Lung (tissue), 12 donors: ENCODE data around the gene TAS1R1. TPM values are rescaled to one million over a fixed set of nuclear protein-coding genes. Genes with fewer than 3 reads are reported as not detected.
A peak's percentile ranks its signal among the peaks of the same experiment; 100 is the strongest.
"Not testable (repeated sequence)": the region's sequence is repeated elsewhere in the genome, so short reads cannot be mapped to it uniquely, and the experiment has no call there.

ENCODE experiments used
- ATAC-seq: fragments of 200-7000 bp; cut with Tn5 transposase; one replicate; pipeline ENCODE4 v1.9.1; 2020; ENCODE audit warnings: moderate number of reproducible peaks; ENCODE audit not compliant: insufficient read depth, low FRiP score
- DNase-seq, 3 donors: peaks; one replicate each; pipeline ENCODE4 v3.0.0-alpha.2; 2013 to 2017
- H3K27ac ChIP-seq, 2 donors: one replicate each; pipeline ENCODE4 v1.5.1; 2013; ENCODE audit warnings: mild to moderate bottlenecking in 2 of 2, moderate library complexity in 2 of 2, control low read depth in 1 of 2, inconsistent platforms in 1 of 2, low read depth in 1 of 2, low read length in 1 of 2
- H3K27me3 ChIP-seq, 3 donors: one replicate each; pipeline ENCODE4 v1.5.1; 2013; ENCODE audit warnings: low read length in 2 of 3; ENCODE audit not compliant: control insufficient read depth in 3 of 3, insufficient read depth in 3 of 3
- H3K36me3 ChIP-seq, 4 donors: one replicate each; pipeline ENCODE4 v1.5.1; 2013; ENCODE audit warnings: low read length in 4 of 4, mild to moderate bottlenecking in 1 of 4, moderate library complexity in 1 of 4; ENCODE audit not compliant: control insufficient read depth in 4 of 4, insufficient read depth in 4 of 4
- H3K4me1 ChIP-seq, 5 donors: one replicate each; pipeline ENCODE4 v1.5.1; 2013; ENCODE audit warnings: low read length in 5 of 5, mild to moderate bottlenecking in 2 of 5, moderate library complexity in 1 of 5; ENCODE audit not compliant: control insufficient read depth in 5 of 5, insufficient read depth in 5 of 5
- H3K4me3 ChIP-seq: one replicate; pipeline ENCODE4 v1.5.1; 2013; ENCODE audit warnings: mild to moderate bottlenecking, control low read depth, moderate library complexity
- H3K9ac ChIP-seq, 2 donors: one replicate each; pipeline ENCODE4 v1.5.1; 2013; ENCODE audit warnings: low read length in 2 of 2, control low read depth in 1 of 2; ENCODE audit not compliant: insufficient read depth in 1 of 2
- H3K9me3 ChIP-seq, 4 donors: one replicate each; pipeline ENCODE4 v1.5.1; 2013; ENCODE audit warnings: low read length in 3 of 4, mild to moderate bottlenecking in 1 of 4, moderate library complexity in 1 of 4; ENCODE audit not compliant: control insufficient read depth in 4 of 4, insufficient read depth in 3 of 4
- CTCF ChIP-seq: IDR thresholded peaks from 2 replicates; pipeline ENCODE4 v1.5.1; 2012; ENCODE audit warnings: mild to moderate bottlenecking; ENCODE audit errors: control extremely low read depth, extremely low read depth
- WGBS, 2 donors: extraction: QIAGEN DNeasy Blood & Tissue Kit; methylation state at CpG; one replicate each; pipeline ENCODE4 v1.1.7; 2013; 5-methylcytosine and 5-hydroxymethylcytosine counted together
- polyA plus RNA-seq, 2 donors: library from polyadenylated mRNA; stranded (reverse); fragments of 200-250 nt; gene quantifications; one replicate each; pipeline ENCODE4 v1.2.1, GENCODE V29; 2013
- total RNA-seq, 2 donors: library from RNA; depleted of rRNA in 1 of 2; stranded (reverse); fragments of >200 nt in 1 of 2; gene quantifications; one replicate each; pipeline ENCODE4 v1.2.1, GENCODE V29; 2014 to 2021
- donor health status: control.
- donor health status: control.
- donor health status: Bipolar disorder and iron deficiency.
- donor health status: healthy.
- donor health status: DM: yes; HTN: yes; CAD: no.

The TAS1R1 gene
- total and polyA plus RNA-seq, 4 donors = 0.02 to 0.51 (median 0.15) TPM

GRCh38 chr1:6554031-6554906 lies 838 bp upstream of the TAS1R1 start, which contains the start of gene NOL9:
NOL9 (minus strand) TSS chr1:6554513; CDS start chr1:6554502, 11 bp downstream.
- peaks cover 5 to 7% (median 6%) of the 10 kb centered on the region in 4 donors for H3K36me3 ChIP-seq
- H3K4me1 ChIP-seq = peaks cover 4 to 13% (median 5%) of the 10 kb centered on the region in 5 donors
- 2 to 3% methylated on average over 77 to 87 of the region's 87 CpGs for WGBS, 2 donors
- H3K9ac ChIP-seq = peak within 1 kb of the TSS; percentile 65 to 90
- H3K27ac ChIP-seq = peak within 1 kb of the TSS; percentile 81 to 87
- no peaks in the 10 kb centered on the region for H3K9me3 ChIP-seq
- H3K4me3 ChIP-seq = peak within 1 kb of the TSS; percentile 98
- TF ChIP-seq CTCF = peak; percentile 95
- H3K27me3 ChIP-seq = no peaks in the 10 kb centered on the region
- ATAC-seq (peak; percentile 97), DNase-seq (peak; percentile 95 to 97 (median 96))

GRCh38 chr1:6557597-6557996 lies 2.5 kb downstream of the TAS1R1 start:
- Histone ChIP-seq H3K9me3 (no peaks in the 10 kb centered on the region), H3K4me1 (peaks cover 4 to 13% (median 5%) of the 10 kb centered on the region in 5 donors), H3K9ac (no peak overlapping the region), H3K36me3 (no peaks in the 10 kb centered on the region), H3K27ac (no peak overlapping the region), H3K27me3 (no peaks in the 10 kb centered on the region), H3K4me3 (no peak overlapping the region)
- no peak for TF ChIP-seq CTCF
- DNase-seq = no peak
- WGBS, 2 donors = 73 to 100% methylated on average over 1 of the region's 1 CpG
- ATAC-seq = no peak

GRCh38 chr1:6559161-6559560 lies 4.1 kb downstream of the TAS1R1 start:
- H3K9me3 ChIP-seq, H3K4me1 ChIP-seq, DNase-seq, H3K36me3 ChIP-seq, H3K4me3 ChIP-seq, H3K27me3 ChIP-seq, H3K27ac ChIP-seq, H3K9ac ChIP-seq, ATAC-seq: not testable (repeated sequence)
- WGBS, 2 donors = 93% methylated on average over 11 of the region's 11 CpGs

- Histone ChIP-seq H3K9ac (no peak overlapping the region), H3K27ac (no peak overlapping the region), H3K36me3 (no peaks in the 10 kb centered on the region), H3K9me3 (no peaks in the 10 kb centered on the region), H3K4me3 (no peak overlapping the region), H3K27me3 (peaks cover 0 to 12% (median 0%) of the 10 kb centered on the region in 3 donors), H3K4me1 (no peaks in the 10 kb centered on the region)
- DNase-seq (peak; percentile 62 to 63 (median 63)), ATAC-seq (no peak)
- WGBS, 2 donors = 67 to 69% methylated on average over 9 of the region's 9 CpGs
- TF ChIP-seq CTCF = no peak
Measured at GRCh38 chr1:6560267-6560666, 5.2 kb downstream of the TAS1R1 start.
